Activated CD4-positive, alpha-beta T cell treated with anti-CD3 and anti-CD28 coated beads, Interleukin-2, amount 50 U/mL, for 48 hours (primary cell): ENCODE data around the gene PUSL1.

ENCODE experiments used
- DNase-seq, 2 experiments: peaks; one replicate each; pipeline ENCODE4 v3.0.0-alpha.2; 2020

The PUSL1 gene

GRCh38 chr1:1296070-1297061, 12.0 kb upstream of the PUSL1 start:
- DNase-seq, result no peak

- no peak for DNase-seq
These were observed 10.5 kb upstream of the PUSL1 start for GRCh38 chr1:1297802-1298424.

- no peak for DNase-seq
These were observed 9.3 kb upstream of the PUSL1 start for GRCh38 chr1:1298861-1299685.

GRCh38 chr1:1299686-1300351, 8.6 kb upstream of the PUSL1 start:
- no peak for DNase-seq

GRCh38 chr1:1300352-1300739, 8.1 kb upstream of the PUSL1 start:
- no peak for DNase-seq

GRCh38 chr1:1302006-1302430, 6.4 kb upstream of the PUSL1 start:
- no peak for DNase-seq

GRCh38 chr1:1302951-1303509, 5.4 kb upstream of the PUSL1 start:
- DNase-seq, result no peak

- DNase-seq, result no peak
These were observed 4.7 kb upstream of the PUSL1 start for GRCh38 chr1:1303736-1304135.

GRCh38 chr1:1304331-1305299, 3.8 kb upstream of the PUSL1 start:
- DNase-seq, result no peak

- peak; percentile 63 to 72 for DNase-seq
These were observed 2.9 kb upstream of the PUSL1 start for GRCh38 chr1:1305300-1306069.

- no peak for DNase-seq
These were observed 2.2 kb upstream of the PUSL1 start for GRCh38 chr1:1306070-1306660.

GRCh38 chr1:1306661-1307260, 1.6 kb upstream of the PUSL1 start:
- no peak for DNase-seq

GRCh38 chr1:1307261-1307922, 1.0 kb upstream of the PUSL1 start:
- peak in 1 of 2 experiments; percentile 30 for DNase-seq

GRCh38 chr1:1308756-1309250, 406 bp downstream of the PUSL1 start:
- peak in 1 of 2 experiments; percentile 31 for DNase-seq

- DNase-seq, result peak in 1 of 2 experiments; percentile 33
These were observed 1.1 kb downstream of the PUSL1 start for GRCh38 chr1:1309251-1310108.

- no peak for DNase-seq
These were observed 1.6 kb downstream of the PUSL1 start for GRCh38 chr1:1310109-1310385.

- DNase-seq, result no peak
These were observed 2.2 kb downstream of the PUSL1 start for GRCh38 chr1:1310476-1311053.
